Brain microvascular endothelial cell (primary cell): ENCODE results near the gene ARMC9.

Source experiments
- DNase-seq: peaks from one replicate; pipeline ENCODE4 v3.0.0-alpha.2; 2020
- H3K27ac ChIP-seq: fragments of 250-450 bp; sonication (Bioruptor Pico); 2 replicates; pipeline ENCODE4 v1.5.1; 2020; ENCODE audit warnings: mild to moderate bottlenecking, moderate library complexity
- H3K27me3 ChIP-seq: fragments of 250-450 bp; sonication (Bioruptor Pico); replicated peaks from 2 replicates; pipeline ENCODE4 v1.5.1; 2020; ENCODE audit warnings: mild to moderate bottlenecking
- H3K36me3 ChIP-seq: fragments of 250-450 bp; sonication (Bioruptor Pico); replicated peaks from 2 replicates; pipeline ENCODE4 v1.5.1; 2020; ENCODE audit warnings: mild to moderate bottlenecking
- H3K4me3 ChIP-seq: 2 replicates; pipeline ENCODE4 v1.5.1; 2011; ENCODE audit warnings: low read depth, mild to moderate bottlenecking, control low read depth, low read length, moderate library complexity
- CTCF ChIP-seq: IDR thresholded peaks from 2 replicates; pipeline ENCODE4 v1.5.1; 2011; ENCODE audit warnings: low read depth, mild to moderate bottlenecking, moderate library complexity, low read length, control low read depth, inconsistent platforms; ENCODE audit errors: missing control alignments
- in situ Hi-C: cut with HindIII; loops from 2 replicates; pipeline ENCODE4 v1.10.0; 2017; ENCODE audit warnings: low sequenced_read_pairs, low pct_ligation_motif_present

ARMC9 gene

GRCh38 chr2:231382116-231382515 lies 183.7 kb downstream of the ARMC9 start:
- TF ChIP-seq CTCF, result no peak
- no peaks in the 10 kb centered on the region for H3K36me3 ChIP-seq
- DNase-seq, result no peak
- H3K27me3 ChIP-seq, result no peaks in the 10 kb centered on the region
- H3K27ac ChIP-seq, result no peak overlapping the region
- no peak overlapping the region for H3K4me3 ChIP-seq
- in situ Hi-C loops, result no loop called here

GRCh38 chr2:231383416-231384108 lies 185.1 kb downstream of the ARMC9 start:
- DNase-seq, result no peak
- TF ChIP-seq CTCF, result no peak
- Histone ChIP-seq H3K4me3 (no peak overlapping the region), H3K36me3 (no peaks in the 10 kb centered on the region), H3K27me3 (no peaks in the 10 kb centered on the region), H3K27ac (no peak overlapping the region)
- in situ Hi-C loops, result no loop called here

GRCh38 chr2:231384109-231384435 lies 185.6 kb downstream of the ARMC9 start:
- Histone ChIP-seq H3K27ac (no peak overlapping the region), H3K36me3 (no peaks in the 10 kb centered on the region), H3K4me3 (no peak overlapping the region), H3K27me3 (no peaks in the 10 kb centered on the region)
- in situ Hi-C loops, result no loop called here
- DNase-seq, result no peak
- TF ChIP-seq CTCF, result no peak

GRCh38 chr2:231384970-231385369 lies 186.5 kb downstream of the ARMC9 start:
- in situ Hi-C loops, result no loop called here
- Histone ChIP-seq H3K4me3 (no peak overlapping the region), H3K27ac (no peak overlapping the region), H3K36me3 (no peaks in the 10 kb centered on the region), H3K27me3 (no peaks in the 10 kb centered on the region)
- DNase-seq, result no peak
- TF ChIP-seq CTCF, result no peak

- no peak overlapping the region for H3K27ac ChIP-seq
- in situ Hi-C loops, result no loop called here
- no peak for DNase-seq
- no peaks in the 10 kb centered on the region for H3K27me3 ChIP-seq
- no peaks in the 10 kb centered on the region for H3K36me3 ChIP-seq
- no peak overlapping the region for H3K4me3 ChIP-seq
- no peak for TF ChIP-seq CTCF
These were observed 187.0 kb downstream of the ARMC9 start for GRCh38 chr2:231385429-231385828.

- Histone ChIP-seq H3K27me3 (no peaks in the 10 kb centered on the region), H3K27ac (no peak overlapping the region), H3K36me3 (no peaks in the 10 kb centered on the region), H3K4me3 (no peak overlapping the region)
- in situ Hi-C loops, result no loop called here
- DNase-seq, result peak; percentile 63
- TF ChIP-seq CTCF, result no peak
These were observed 188.0 kb downstream of the ARMC9 start for GRCh38 chr2:231386446-231386845.
